Ishikawa (cell line): ENCODE measurements around the gene CORIN.

Source experiments
- CEBPB ChIP-seq: IDR thresholded peaks from 2 replicates; pipeline ENCODE4 v1.6.1; 2012
- CREB1 ChIP-seq: IDR thresholded peaks from 2 replicates; pipeline ENCODE4 v1.6.1; 2012; ENCODE audit warnings: low read depth
- EGR1 ChIP-seq: IDR thresholded peaks from 2 replicates; pipeline ENCODE4 v1.6.1; 2012
- EP300 ChIP-seq: IDR thresholded peaks from 2 replicates; pipeline ENCODE4 v1.6.1; 2012; ENCODE audit warnings: borderline replicate concordance
- RAD21 ChIP-seq: IDR thresholded peaks from 2 replicates; pipeline ENCODE4 v1.6.1; 2012; ENCODE audit warnings: low read depth
- TAF1 ChIP-seq: IDR thresholded peaks from 2 replicates; pipeline ENCODE4 v1.6.1; 2012; ENCODE audit warnings: low read depth, mild to moderate bottlenecking
- TEAD4 ChIP-seq: IDR thresholded peaks from 2 replicates; pipeline ENCODE4 v1.6.1; 2012
- USF1 ChIP-seq: IDR thresholded peaks from 2 replicates; pipeline ENCODE4 v1.6.1; 2012

- TF ChIP-seq EP300 (no peak), RAD21 (no peak), USF1 (no peak), TEAD4 (no peak), CEBPB (no peak), EGR1 (no peak), TAF1 (no peak), CREB1 (no peak)
Observed at GRCh38 chr4:47744843-47745382, 93.0 kb downstream of the CORIN start.
